Measurements from ENCODE around the gene SDHAF2. TPM values are rescaled to one million over a fixed set of nuclear protein-coding genes. Genes with fewer than 3 reads are reported as not detected.
"Not testable (repeated sequence)": the region's sequence is repeated elsewhere in the genome, so short reads cannot be mapped to it uniquely, and the experiment has no call there.

Gene SDHAF2
- total RNA-seq, 1 experiment from 2014 or later, result 19.5 TPM

DNA sequence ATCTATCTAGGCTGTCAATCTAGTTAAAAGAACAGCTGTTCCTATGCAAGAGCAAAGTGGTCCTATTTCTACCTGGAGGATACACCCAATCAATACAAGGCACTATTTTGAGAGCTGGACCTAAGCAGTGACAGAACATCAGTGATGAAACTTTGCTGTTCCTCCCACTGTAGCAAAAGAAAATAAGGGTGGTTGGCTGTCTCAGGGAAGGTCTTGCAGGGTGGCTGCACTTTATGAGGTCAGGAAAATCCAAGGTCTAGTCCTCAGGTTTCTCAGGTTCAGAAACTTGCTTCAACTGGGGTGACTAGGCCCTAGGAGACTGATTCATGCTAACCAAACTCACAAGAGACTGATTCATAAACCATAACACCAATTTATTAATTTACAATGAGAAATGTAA, 11.8 kb upstream of the SDHAF2 start:
- no peak for DNase-seq (ENCODE audit: low spot score)
- in situ Hi-C loops (cut with HindIII; ENCODE audit: low sequenced_read_pairs), result no loop called here

DNA sequence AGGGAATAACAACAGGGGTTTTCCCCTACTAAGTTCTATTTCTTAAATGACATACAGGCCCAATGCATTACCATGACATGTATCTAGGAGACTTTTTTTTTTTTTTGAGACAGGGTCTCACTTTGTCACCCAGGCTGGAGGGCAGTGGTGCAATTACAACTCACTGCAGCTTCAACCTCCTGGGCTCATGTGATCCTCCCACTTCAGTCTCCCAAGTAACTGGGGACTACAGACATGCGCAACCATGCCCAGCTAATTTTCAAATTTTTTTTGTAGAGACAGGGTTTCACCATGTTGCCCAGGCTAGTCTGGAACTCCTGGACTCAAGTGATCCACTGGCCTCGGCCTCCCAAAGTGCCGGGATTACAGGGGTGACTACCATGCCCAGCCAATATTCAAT, 7.7 kb upstream of the SDHAF2 start:
- in situ Hi-C loops (cut with HindIII; ENCODE audit: low sequenced_read_pairs), result no loop called here
- DNase-seq (ENCODE audit: low spot score), result no peak

GRCh38 chr11:61425367-61426131, 4.4 kb upstream of the SDHAF2 start:
- in situ Hi-C loops (cut with HindIII; ENCODE audit: low sequenced_read_pairs), result no loop called here
- no peak for DNase-seq (ENCODE audit: low spot score)

DNA sequence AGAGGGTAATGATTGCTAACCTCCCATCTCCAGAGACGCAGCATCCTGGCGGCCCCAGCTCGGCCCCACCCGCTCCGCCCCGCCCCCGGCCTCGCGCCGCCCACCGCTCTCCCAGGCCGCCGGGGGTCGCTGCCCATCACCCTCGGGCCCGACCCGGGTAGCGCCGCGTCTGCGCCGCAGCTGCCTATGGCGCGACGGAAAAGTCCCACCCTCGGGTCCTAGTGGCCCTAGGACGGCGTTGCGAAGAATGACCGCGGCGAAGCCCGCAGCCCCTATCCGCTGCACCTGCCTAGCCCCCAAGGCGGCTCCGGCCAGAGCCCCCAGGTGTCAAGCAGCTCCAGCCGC, 606 bp upstream of the SDHAF2 start:
- in situ Hi-C loops (cut with HindIII; ENCODE audit: low sequenced_read_pairs), result no loop called here

GRCh38 chr11:61430839-61431238, 915 bp downstream of the SDHAF2 start:
- in situ Hi-C loops (cut with HindIII; ENCODE audit: low sequenced_read_pairs); DNase-seq (ENCODE audit: low spot score): not testable (repeated sequence)

More for the DNA sequence above, 606 bp upstream of the SDHAF2 start:
- peak; percentile 26 for DNase-seq (ENCODE audit: low spot score)

- DNase-seq (ENCODE audit: low spot score), result no peak
- in situ Hi-C loops (cut with HindIII; ENCODE audit: low sequenced_read_pairs), result no loop called here
Observed at GRCh38 chr11:61437496-61437895, 7.6 kb downstream of the SDHAF2 start.

DNA sequence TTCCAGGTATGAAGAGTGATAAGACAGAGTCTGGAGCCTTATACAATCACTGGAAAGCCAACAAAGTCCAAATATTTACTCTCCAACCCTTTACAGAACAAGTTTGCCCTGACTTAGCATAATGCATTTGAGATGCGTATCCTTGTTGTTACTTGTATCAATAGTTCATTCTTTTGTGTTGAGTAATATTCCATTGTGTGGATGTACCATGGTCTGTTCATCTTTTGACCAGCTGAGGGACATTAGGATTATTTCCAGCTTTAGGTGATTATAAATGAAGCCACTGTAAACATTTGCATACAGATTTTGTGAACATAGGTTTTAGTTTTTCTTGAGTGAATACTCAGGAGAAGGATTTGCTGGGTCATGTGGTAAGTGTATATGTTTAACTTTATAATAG, 9.7 kb downstream of the SDHAF2 start:
- in situ Hi-C loops (cut with HindIII; ENCODE audit: low sequenced_read_pairs), result no loop called here
- no peak for DNase-seq (ENCODE audit: low spot score)

DNA sequence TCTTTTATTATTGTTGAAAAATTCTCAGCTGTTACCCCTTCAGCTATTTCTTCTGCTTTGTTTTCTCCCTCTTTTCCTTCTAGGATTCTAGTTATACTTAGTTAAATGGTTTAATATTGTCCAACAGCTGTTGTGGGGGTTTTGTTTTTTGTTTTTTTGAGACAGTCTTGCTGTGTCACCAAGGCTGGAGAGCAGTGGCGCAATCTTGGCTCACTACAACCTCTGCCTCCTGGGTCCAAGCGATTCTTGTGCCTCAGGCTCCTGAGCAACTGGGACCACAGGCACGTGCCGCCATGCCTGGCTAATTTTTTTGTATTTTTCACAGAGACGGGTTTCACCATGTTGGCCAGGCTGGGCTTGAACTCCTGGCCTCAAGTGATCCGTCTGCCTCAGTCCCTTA, 12.7 kb downstream of the SDHAF2 start:
- in situ Hi-C loops (cut with HindIII; ENCODE audit: low sequenced_read_pairs), result no loop called here

GRCh38 chr11:61445516-61445915, 15.6 kb downstream of the SDHAF2 start:
- no peak for DNase-seq (ENCODE audit: low spot score)
- in situ Hi-C loops (cut with HindIII; ENCODE audit: low sequenced_read_pairs), result no loop called here

More for the DNA sequence above, 12.7 kb downstream of the SDHAF2 start:
- DNase-seq (ENCODE audit: low spot score), result no peak

- in situ Hi-C loops (cut with HindIII; ENCODE audit: low sequenced_read_pairs), result no loop called here
- DNase-seq (ENCODE audit: low spot score), result peak; percentile 81
Observed at GRCh38 chr11:61446211-61446651, 16.3 kb downstream of the SDHAF2 start.

DNA sequence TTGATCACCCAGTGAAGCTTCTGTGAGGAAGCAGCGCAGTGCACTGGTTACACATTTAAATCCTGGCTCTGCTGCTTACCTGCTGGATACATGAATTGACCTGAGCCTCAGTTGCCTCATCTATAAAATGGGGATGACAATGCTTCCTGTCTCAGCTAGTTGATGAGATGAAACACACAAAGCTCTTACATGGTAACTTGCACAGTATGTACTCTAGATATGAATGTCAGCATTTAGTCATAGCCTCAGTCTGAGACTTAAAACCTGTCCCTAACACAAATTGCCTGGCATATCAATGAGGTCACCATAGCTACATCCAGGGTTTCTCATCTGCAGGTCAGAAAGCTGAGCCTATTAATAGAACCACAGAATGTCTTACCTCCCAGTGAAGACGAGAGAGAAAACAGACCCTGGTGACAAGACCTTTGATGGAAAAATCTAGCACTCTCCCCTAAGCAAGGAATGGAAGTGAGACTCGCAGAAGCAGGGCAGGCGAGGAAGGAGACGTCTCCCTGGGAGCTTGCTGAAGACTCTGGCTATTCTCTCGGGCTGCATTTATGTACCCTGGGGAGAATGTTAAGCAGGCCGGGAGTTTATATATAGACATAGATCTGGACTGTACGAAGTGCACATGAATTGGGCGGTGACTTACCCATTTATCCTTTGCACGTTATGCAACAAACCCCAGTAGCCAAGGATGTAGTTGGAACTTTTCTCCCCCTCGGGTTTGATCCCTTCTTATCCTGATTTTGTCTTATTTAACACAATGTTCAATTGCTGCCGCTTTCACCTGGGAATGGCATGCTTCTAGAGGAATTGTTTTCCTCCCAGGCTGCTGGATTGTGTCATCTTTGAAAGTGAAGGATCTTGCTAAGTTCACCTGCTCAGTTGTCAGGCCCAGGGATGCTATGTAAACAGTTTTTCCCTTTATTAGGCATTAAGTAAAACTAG, 18.0 kb downstream of the SDHAF2 start:
- no peak for DNase-seq (ENCODE audit: low spot score)
- in situ Hi-C loops (cut with HindIII; ENCODE audit: low sequenced_read_pairs), result no loop called here

- DNase-seq (ENCODE audit: low spot score), result peak; percentile 26
- in situ Hi-C loops (cut with HindIII; ENCODE audit: low sequenced_read_pairs), result no loop called here
Observed at GRCh38 chr11:61448552-61448927, 18.6 kb downstream of the SDHAF2 start.

DNA sequence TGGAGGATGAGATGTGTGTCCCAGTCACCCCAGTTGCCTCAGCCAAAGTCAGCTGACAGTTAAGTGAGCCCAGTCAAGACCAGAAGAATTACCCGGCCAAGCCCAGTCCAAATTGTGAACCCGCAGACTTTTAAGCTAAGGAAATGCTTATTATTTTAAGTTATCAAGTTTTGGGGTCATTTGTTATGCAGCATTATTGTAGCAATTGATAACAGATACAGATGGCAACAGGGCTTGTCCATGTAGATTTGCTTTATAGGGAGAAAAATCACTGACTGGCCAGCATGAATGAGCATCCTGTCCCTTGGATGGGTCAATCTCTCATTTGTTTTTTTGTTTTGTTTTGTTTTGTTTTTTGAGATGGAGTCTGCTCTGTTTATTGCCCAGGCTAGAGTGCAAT, 22.9 kb downstream of the SDHAF2 start:
- no peak for DNase-seq (ENCODE audit: low spot score)
- in situ Hi-C loops (cut with HindIII; ENCODE audit: low sequenced_read_pairs), result no loop called here

DNA sequence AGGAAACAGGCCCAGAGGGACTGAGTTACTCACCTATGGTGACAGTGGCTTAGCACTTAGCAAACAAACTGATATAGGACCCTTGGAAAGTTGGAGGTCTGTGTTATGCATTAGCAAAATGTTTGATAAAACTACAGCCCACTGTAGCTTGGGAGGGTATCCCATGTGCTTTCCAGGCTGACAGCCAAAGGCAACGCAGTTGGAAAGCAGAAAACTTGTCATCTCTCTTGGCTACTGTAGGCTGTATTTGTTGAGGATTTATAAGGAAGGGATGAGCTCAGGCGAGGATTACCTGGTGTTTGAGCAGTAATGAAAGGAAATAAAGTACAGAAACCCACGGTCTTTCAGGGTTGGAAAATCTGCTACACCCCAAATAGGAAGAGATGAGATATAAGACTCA, 23.8 kb downstream of the SDHAF2 start:
- in situ Hi-C loops (cut with HindIII; ENCODE audit: low sequenced_read_pairs), result no loop called here
- DNase-seq (ENCODE audit: low spot score), result no peak

DNA sequence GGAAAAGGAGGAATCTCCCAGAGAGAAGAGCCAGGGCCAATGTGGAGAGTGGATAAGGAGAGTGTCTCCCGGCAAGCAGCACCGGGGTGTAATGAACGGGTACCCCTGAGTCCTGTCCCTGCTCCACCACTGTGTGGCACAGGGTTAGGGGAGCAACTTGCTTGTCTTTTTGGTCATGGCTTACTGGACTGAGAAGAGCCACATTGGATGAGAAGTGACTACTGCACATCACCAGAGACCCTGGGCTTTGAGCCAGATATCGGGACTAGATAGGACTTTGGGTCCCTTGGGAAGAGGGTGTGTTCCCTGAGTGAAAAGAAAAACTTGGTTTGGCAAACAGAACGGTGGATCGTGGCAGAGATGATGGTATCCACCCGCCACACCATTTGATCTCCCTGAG, 24.6 kb downstream of the SDHAF2 start:
- in situ Hi-C loops (cut with HindIII; ENCODE audit: low sequenced_read_pairs), result no loop called here

DNA sequence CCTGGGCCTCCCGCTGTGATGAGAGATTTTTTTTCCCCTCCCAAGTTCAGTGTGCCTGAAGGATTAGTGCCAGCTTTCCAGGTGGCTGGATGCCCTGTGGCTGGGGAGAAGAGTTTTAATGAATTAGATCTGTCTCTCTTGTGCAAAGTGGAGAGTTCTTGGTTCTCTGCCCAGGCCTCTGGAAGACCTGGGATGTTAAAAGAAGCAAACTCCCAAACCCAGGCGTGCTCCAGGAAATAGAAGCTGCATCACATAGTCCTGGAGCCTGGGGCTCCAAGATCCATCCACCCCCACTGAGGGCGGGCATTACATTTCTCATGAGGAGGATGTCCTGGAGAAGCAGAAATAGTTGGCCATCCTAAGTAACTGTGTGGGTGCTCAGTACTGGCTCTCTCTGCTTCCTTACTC, 30.6 kb downstream of the SDHAF2 start:
- in situ Hi-C loops (cut with HindIII; ENCODE audit: low sequenced_read_pairs), result no loop called here
- DNase-seq (ENCODE audit: low spot score), result no peak

More for the DNA sequence above, 24.6 kb downstream of the SDHAF2 start:
- no peak for DNase-seq (ENCODE audit: low spot score)

GRCh38 chr11:61460986-61461385, 31.1 kb downstream of the SDHAF2 start:
- no peak for DNase-seq (ENCODE audit: low spot score)
- in situ Hi-C loops (cut with HindIII; ENCODE audit: low sequenced_read_pairs), result no loop called here

DNA sequence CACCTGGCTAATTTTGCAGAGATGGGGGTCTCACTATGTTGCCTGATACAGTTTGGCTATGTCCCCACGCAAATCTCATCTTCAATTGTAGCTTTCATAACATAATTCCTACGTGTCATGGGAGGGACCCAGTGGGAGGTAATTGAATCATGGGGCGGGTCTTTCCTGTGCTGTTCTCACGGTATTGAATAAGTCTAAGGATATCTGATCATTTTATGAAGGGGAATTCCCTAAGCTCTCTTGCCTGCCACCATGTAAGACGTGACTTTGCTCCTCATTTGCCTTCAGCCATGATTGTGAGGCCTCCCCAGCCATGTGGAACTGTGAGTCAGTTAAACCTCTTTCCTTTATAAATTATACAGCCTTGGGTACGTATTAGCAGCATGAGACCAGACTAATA, 37.7 kb downstream of the SDHAF2 start:
- DNase-seq (ENCODE audit: low spot score); in situ Hi-C loops (cut with HindIII; ENCODE audit: low sequenced_read_pairs): not testable (repeated sequence)

GRCh38 chr11:61468002-61468401, 38.1 kb downstream of the SDHAF2 start:
- DNase-seq (ENCODE audit: low spot score), result no peak
- in situ Hi-C loops (cut with HindIII; ENCODE audit: low sequenced_read_pairs), result no loop called here

DNA sequence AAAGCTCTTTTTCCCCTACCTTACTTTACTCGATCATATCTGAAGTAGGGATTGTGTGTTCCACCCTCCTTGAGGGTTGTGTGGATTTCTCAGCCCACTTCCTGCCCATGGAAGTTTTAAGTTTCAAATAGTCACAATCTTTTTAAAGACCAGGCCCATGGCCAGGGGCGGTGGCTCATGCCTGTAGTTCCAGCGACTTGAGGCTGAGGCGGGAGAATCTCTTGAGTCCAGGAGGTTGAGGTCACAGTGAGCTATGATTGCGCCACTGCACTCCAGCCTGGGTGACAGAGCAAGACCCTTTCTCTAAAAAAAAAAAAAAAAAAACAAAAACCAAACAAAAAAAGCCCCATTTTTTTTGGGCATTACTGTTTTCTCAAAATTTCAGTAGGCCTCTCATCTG, 42.4 kb downstream of the SDHAF2 start:
- no peak for DNase-seq (ENCODE audit: low spot score)
- in situ Hi-C loops (cut with HindIII; ENCODE audit: low sequenced_read_pairs), result no loop called here
